Activated CD4-positive, alpha-beta memory T cell treated with anti-CD3 and anti-CD28 coated beads for 36 hours (primary cell): Measurements from ENCODE around the gene GFOD2. TPM values are rescaled to one million over a fixed set of nuclear protein-coding genes. Genes with fewer than 3 reads are reported as not detected.
A peak's percentile ranks its signal among the peaks of the same experiment; 100 is the strongest.

Experiments
- CTCF ChIA-PET: fragments of 350-600 bp; sonication (Branson Sonifier 250); formaldehyde crosslinking; loops from one replicate; lab custom pipeline; 2021; ENCODE audit warnings: antibody characterized with exemption, inconsistent platforms; lab: Charles Lee
- POLR2A ChIA-PET: fragments of 350-600 bp; sonication (Branson Sonifier 250); formaldehyde crosslinking; loops from one replicate; lab custom pipeline; 2021; ENCODE audit warnings: antibody characterized with exemption; lab: Charles Lee
- DNase-seq: peaks from one replicate; pipeline ENCODE4 v3.0.0-alpha.2; 2020
- H3K27ac Mint-ChIP-seq: one replicate; pipeline ENCODE4 v1.8.0; 2021; ENCODE audit warnings: mixed read lengths
- H3K27me3 Mint-ChIP-seq: one replicate; pipeline ENCODE4 v1.8.0; 2021; ENCODE audit warnings: mixed read lengths
- H3K36me3 Mint-ChIP-seq: one replicate; pipeline ENCODE4 v1.8.0; 2021; ENCODE audit warnings: mixed read lengths
- H3K4me1 Mint-ChIP-seq: one replicate; pipeline ENCODE4 v1.8.0; 2021; ENCODE audit warnings: low read depth, mixed read lengths
- H3K4me3 Mint-ChIP-seq: one replicate; pipeline ENCODE4 v1.8.0; 2021; ENCODE audit warnings: mild to moderate bottlenecking, mixed read lengths
- H3K9me3 Mint-ChIP-seq: one replicate; pipeline ENCODE4 v1.8.0; 2021; ENCODE audit warnings: mixed read lengths
- intact Hi-C: fragments of 100-400 bp; cut with micrococcal nuclease; formaldehyde crosslinking; loops from one replicate; pipeline ENCODE4 v1.15.1; 2023
- total RNA-seq, 2 experiments: library from RNA; stranded (reverse); gene quantifications; one replicate each; pipeline ENCODE4 v1.2.3, GENCODE V29; 2021

Gene GFOD2
- total RNA-seq, 2 experiments from 2014 or later: 12.6 to 13.7 TPM

DNA sequence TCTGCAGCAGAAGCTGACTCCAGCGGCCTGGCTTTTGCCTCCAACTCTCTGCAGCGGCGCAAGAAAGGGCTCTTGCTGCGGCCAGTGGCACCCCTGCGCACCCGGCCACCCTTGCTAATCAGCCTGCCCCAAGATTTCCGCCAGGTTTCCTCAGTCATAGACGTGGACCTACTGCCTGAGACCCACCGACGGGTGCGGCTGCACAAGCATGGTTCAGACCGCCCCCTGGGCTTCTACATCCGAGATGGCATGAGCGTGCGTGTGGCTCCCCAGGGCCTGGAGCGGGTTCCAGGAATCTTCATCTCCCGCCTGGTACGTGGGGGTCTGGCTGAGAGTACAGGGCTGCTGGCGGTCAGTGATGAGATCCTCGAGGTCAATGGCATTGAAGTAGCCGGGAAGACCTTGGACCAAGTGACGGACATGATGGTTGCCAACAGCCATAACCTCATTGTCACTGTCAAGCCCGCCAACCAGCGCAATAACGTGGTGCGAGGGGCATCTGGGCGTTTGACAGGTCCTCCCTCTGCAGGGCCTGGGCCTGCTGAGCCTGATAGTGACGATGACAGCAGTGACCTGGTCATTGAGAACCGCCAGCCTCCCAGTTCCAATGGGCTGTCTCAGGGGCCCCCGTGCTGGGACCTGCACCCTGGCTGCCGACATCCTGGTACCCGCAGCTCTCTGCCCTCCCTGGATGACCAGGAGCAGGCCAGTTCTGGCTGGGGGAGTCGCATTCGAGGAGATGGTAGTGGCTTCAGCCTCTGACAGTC lies 57.0 kb downstream of the GFOD2 start:
- Mint-ChIP-seq H3K4me1 (peaks cover 32% of the 10 kb centered on the region), H3K27ac (no peak overlapping the region), H3K9me3 (no peaks in the 10 kb centered on the region), H3K36me3 (peaks cover 10% of the 10 kb centered on the region), H3K4me3 (peak overlapping the region; percentile 86), H3K27me3 (no peaks in the 10 kb centered on the region)
- POLR2A ChIA-PET: interaction anchor here (1.1 kb wide), 1 partner anchor 18 kb away, joined by 4 read pairs; the partner anchor contains the start of gene CARMIL2
- no peak for DNase-seq
- intact Hi-C loops: loop anchor here (5.0 to 10.0 kb wide), 4 partner anchors 115 to 1673 kb away; partner anchors contain the start of genes CENPT, COG8, FHOD1 and NIP7
- CTCF ChIA-PET: interaction anchor here (1.2 to 3.8 kb wide), 5 partner anchors 17 to 179 kb away, joined by 3 to 43 read pairs (median 7); partner anchors contain the start of gene CARMIL2

DNA sequence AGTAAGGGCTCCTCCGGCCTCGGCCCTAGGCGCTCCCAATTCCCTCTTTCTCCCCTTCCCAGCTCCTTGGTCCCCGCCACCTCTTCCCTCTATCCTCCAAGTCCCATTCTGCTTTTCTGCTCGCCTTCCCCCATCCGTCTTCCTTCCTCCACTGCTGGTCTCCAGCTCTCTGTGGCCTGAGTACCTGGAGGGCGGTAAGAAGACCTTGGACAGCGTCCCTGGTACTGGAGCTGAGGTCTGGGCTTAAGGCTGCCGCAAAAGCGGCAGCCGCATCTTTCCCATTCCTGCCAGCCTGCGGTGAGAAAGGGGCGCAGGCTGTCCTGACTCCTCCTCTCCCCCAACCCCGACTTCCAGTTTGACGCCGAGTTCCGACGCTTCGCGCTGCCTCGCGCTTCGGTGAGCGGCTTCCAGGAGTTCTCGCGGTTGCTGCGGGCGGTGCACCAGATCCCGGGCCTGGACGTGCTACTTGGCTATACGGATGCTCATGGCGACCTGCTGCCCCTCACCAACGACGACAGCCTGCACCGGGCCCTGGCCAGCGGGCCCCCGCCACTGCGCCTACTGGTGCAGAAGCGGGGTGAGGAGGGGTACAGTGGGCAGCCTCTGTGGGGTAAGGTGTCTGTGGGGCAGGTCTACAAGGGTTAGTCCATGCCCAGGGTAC lies 57.9 kb downstream of the GFOD2 start:
- ChIA-PET CTCF (interaction anchor here (3.8 to 5.8 kb wide), 2 partner anchors 16 to 139 kb away, joined by 43 to 64 read pairs; partner anchors contain the start of gene CARMIL2), POLR2A (interaction anchor here (4.7 kb wide), 1 partner anchor 99 kb away, joined by 32 read pairs; the partner anchor contains the start of gene CTCF)
- DNase-seq: peak; percentile 51
- Mint-ChIP-seq H3K27ac (peak overlapping the region; percentile 74), H3K9me3 (no peaks in the 10 kb centered on the region), H3K4me3 (peak overlapping the region; percentile 86), H3K4me1 (peaks cover 31% of the 10 kb centered on the region), H3K36me3 (peaks cover 10% of the 10 kb centered on the region), H3K27me3 (no peaks in the 10 kb centered on the region)
- intact Hi-C loops: loop anchor here (5.0 to 10.0 kb wide), 4 partner anchors 114 to 1674 kb away; partner anchors contain the start of genes CENPT, COG8, FHOD1 and NIP7

DNA sequence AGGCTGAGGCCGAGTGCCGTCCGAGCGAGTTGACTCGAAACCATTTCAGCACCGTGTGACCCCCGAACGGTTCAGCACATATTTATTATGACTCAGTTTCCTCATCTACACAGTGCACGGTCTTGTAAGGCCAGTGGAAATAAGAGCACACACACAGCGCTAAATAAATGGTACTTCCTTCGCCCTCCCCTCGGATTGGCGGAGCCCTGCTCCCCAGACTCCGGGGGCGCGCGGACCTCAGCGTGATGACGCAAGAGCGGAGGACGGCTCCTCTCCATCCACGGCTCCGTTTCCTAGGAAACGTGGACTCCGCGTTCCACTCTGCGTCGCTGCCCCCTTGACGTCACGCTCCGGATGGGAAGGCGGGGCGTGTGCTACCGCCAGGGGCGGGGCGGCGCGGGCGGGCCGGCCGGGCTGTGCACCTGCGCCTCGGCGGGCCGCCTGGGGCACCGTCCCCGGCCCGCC lies 58.5 kb downstream of the GFOD2 start, which contains the start of gene PARD6A:
Gene PARD6A, plus strand, starts transcription at position 397 of the 465 bp plus-strand sequence. CDS start 79 bp downstream, outside the sequence.
- intact Hi-C loops: loop anchor here (1.0 to 10.0 kb wide), 7 partner anchors 98 to 1674 kb away; partner anchors contain the start of genes ATP6V0D1, CENPT, COG8 and CTCF
- Mint-ChIP-seq H3K36me3 (peaks cover 13% of the 10 kb centered on the region), H3K9me3 (no peaks in the 10 kb centered on the region), H3K27ac (peak within 1 kb of the TSS; percentile 87), H3K4me3 (peak within 1 kb of the TSS; percentile 86), H3K27me3 (no peaks in the 10 kb centered on the region), H3K4me1 (peaks cover 27% of the 10 kb centered on the region)
- peak; percentile 98 for DNase-seq
- CTCF ChIA-PET: interaction anchor here (1.0 to 5.8 kb wide), 5 partner anchors 9 to 139 kb away, joined by 4 to 64 read pairs (median 23); partner anchors contain the start of gene CARMIL2
- POLR2A ChIA-PET: interaction anchor here (0.7 to 4.7 kb wide), 9 partner anchors 10 to 180 kb away, joined by 3 to 32 read pairs (median 4); partner anchors contain the start of genes ATP6V0D1, CARMIL2 and CTCF

DNA sequence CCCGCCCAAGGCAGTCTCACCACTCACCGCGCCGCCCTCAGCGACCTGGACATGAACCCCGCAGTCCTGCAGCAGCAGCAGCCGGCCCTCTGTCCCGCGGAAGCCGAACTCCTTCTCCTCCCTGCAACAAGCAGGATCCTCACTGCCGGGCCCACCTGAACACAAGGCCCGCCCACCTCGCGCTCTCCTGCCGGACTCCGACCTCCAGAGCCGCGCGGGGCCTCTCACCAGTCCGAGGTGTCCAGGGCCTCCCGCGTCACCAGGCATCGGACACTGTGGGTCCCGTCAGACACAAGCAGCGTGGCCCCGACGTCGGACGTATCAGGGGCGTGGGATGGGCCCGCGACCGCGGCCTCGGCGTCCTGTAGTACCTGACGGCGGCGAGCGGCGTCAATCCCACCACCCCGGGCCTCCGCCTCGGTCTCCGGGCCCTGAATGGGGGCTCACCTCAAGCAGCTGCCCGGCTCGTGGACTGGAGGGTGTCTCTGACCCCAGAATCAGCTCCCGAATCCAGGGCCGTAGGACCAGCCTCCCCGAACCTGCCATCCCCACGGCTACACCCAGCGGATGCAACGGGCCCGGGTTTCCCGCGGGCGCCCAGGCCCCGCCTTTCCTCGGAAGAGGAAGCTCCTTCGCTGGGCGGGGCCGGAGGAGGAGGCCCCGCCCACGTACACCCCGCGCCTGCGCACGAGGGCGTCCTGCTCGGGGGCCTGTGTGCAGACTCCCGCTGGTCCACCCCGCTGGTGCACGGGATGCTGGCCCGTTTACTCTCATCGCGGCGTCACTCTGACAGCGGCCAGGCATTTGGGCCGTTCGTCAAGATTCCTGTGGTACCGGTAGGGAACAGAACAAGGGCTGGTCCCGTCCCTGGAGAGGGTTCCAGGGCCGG lies 59.2 kb downstream of the GFOD2 start, which contains the start of gene ACD:
Gene ACD, minus strand, starts transcription at position 586 of the 889 bp plus-strand sequence. Its CDS starts 40 bp downstream, at position 546.
- intact Hi-C loops: loop anchor here (1.0 to 10.0 kb wide), 7 partner anchors 98 to 1675 kb away; partner anchors contain the start of genes ATP6V0D1, CENPT, COG8 and CTCF
- H3K9me3 Mint-ChIP-seq: no peaks in the 10 kb centered on the region
- H3K27me3 Mint-ChIP-seq: no peaks in the 10 kb centered on the region
- H3K36me3 Mint-ChIP-seq: peaks cover 17% of the 10 kb centered on the region
- POLR2A ChIA-PET: interaction anchor here (0.7 to 4.7 kb wide), 12 partner anchors 9 to 179 kb away, joined by 3 to 32 read pairs (median 4); partner anchors contain the start of genes ATP6V0D1, CARMIL2 and CTCF
- CTCF ChIA-PET: interaction anchor here (1.0 to 5.8 kb wide), 5 partner anchors 8 to 138 kb away, joined by 4 to 64 read pairs (median 23); partner anchors contain the start of gene CARMIL2
- H3K4me1 Mint-ChIP-seq: peaks cover 24% of the 10 kb centered on the region
- H3K27ac Mint-ChIP-seq: peak within 1 kb of the TSS; percentile 87
- peak; percentile 95 for DNase-seq
- peak within 1 kb of the TSS; percentile 86 for H3K4me3 Mint-ChIP-seq

DNA sequence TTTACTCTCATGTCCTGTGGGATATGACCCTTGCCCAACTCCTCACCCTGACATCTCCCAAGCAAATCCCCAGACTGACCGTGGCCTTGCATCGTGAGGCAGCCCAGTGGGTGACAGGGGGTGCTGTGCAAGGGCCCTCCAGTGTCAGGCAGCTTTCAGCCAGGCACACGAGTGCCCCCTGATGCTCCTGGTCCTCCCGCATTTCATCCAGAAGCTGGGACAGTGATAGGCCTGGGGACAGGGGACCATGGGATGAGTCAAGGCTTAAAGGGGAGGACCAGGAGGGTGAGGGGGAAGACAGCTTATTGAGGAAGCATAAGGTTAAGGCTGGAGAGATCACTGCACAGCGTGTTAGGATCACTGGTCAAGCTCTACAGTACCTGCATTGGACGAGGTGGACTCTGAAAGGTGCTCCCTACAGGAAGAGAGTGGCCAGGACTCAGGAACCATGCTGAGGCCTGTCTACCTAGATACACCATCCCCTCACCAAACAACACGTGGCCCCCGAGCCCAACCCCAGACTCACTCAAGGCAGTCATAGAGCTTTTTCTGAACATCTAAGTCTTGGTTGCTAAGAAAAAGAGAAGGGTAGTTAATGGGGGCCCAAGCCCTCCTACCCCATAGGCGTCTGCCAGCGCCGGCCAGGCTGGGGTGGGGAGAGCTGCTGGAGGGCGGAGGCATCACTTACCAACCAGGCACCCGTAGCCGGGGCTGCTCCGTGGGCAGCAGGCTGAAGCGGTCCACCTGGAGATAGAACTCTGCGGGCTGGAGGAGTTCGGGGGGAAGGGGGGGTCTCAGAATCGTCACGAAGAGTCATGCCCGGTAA lies 60.1 kb downstream of the GFOD2 start:
- H3K4me3 Mint-ChIP-seq: peak overlapping the region; percentile 86
- POLR2A ChIA-PET: interaction anchor here (1.2 to 4.7 kb wide), 6 partner anchors 14 to 108 kb away, joined by 3 to 32 read pairs (median 4); partner anchors contain the start of genes CARMIL2 and CTCF
- CTCF ChIA-PET: interaction anchor here (1.0 to 5.8 kb wide), 7 partner anchors 7 to 138 kb away, joined by 4 to 64 read pairs (median 7); partner anchors contain the start of genes CARMIL2 and CTCF
- H3K36me3 Mint-ChIP-seq: peaks cover 13% of the 10 kb centered on the region
- no peaks in the 10 kb centered on the region for H3K27me3 Mint-ChIP-seq
- H3K4me1 Mint-ChIP-seq: peaks cover 24% of the 10 kb centered on the region
- no peaks in the 10 kb centered on the region for H3K9me3 Mint-ChIP-seq
- intact Hi-C loops: no loop called here
- no peak for DNase-seq
- H3K27ac Mint-ChIP-seq: peak overlapping the region; percentile 87

DNA sequence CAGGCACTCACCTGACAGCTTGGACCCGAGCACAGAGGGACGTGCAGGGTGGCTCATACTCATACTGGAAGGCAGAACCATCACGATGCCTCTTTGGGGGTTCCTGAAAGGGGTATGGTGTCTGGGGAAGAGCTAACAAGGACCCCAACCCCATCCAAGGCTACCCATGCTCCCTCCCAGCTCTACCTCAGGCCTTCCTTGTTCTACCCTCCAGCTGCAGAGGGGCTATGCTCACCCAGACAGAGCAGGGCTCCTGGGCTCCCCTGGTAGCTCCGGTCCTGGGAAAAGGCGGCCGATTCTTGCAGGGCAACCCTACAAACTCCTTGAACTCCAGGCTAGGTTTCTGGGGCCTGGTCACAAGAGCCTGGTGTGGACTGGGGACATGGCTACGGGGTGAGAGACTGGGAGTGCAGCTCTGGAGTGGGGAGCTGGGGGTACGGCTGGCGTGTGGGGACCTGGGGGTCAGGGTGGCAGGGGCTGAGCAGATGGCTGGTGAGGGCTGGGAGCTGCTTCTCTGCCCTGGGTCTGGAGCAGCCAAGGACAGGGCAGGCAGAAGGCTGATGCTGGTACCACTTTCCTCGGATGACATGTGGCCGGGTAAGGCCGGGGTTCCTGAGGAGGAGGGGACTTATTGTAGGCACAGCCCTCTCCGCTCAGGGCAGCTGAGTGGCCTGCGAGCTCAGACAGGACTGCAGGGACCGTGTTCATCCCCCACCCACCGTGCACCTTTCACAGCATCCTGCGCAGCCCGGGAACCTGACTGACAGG lies 61.2 kb downstream of the GFOD2 start:
- no peak overlapping the region for H3K27ac Mint-ChIP-seq
- peaks cover 24% of the 10 kb centered on the region for H3K4me1 Mint-ChIP-seq
- peak overlapping the region; percentile 23 for H3K4me3 Mint-ChIP-seq
- H3K36me3 Mint-ChIP-seq: peaks cover 13% of the 10 kb centered on the region
- CTCF ChIA-PET: interaction anchor here (1.0 to 5.8 kb wide), 6 partner anchors 9 to 137 kb away, joined by 4 to 64 read pairs (median 9); partner anchors contain the start of genes CARMIL2 and CTCF
- H3K27me3 Mint-ChIP-seq: no peaks in the 10 kb centered on the region
- H3K9me3 Mint-ChIP-seq: no peaks in the 10 kb centered on the region
- POLR2A ChIA-PET: interaction anchor here (1.4 to 4.7 kb wide), 3 partner anchors 10 to 96 kb away, joined by 4 to 32 read pairs (median 23); partner anchors contain the start of genes CARMIL2 and CTCF
- intact Hi-C loops: no loop called here
- no peak for DNase-seq

DNA sequence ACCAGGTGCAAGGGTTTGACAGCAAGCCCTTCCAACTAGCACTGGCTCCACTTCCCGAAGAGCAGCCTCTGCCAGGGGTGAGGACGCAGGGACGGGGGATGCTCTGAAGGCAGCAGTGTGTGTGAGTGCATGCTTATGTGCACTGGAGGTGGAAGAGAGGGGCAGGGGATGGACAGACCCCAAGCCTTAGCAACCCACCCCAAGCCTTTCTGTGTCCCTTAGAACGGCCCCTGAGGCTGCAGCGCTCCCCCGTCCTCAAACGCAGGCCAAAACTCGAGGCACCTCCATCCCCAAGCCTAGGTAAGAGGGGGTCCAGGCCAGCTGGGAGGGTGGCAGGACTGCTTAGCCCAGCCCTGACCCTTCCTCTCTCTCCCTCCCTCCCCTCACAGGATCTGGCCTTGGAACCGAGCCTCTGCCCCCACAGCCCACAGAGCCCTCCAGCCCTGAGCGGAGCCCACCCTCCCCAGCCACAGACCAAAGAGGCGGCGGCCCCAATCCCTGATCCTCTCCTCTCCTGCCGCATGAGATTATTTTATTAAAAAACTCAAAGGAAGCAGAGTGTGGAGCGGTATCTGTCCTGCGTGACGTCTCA lies 62.0 kb downstream of the GFOD2 start:
- peaks cover 26% of the 10 kb centered on the region for H3K4me1 Mint-ChIP-seq
- ChIA-PET POLR2A (interaction anchor here (1.4 to 4.7 kb wide), 3 partner anchors 10 to 95 kb away, joined by 4 to 32 read pairs (median 23); partner anchors contain the start of genes CARMIL2 and CTCF), CTCF (interaction anchor here (1.0 to 5.8 kb wide), 5 partner anchors 10 to 136 kb away, joined by 3 to 64 read pairs (median 11); partner anchors contain the start of gene CARMIL2)
- H3K27ac Mint-ChIP-seq: no peak overlapping the region
- H3K36me3 Mint-ChIP-seq: peaks cover 16% of the 10 kb centered on the region
- no peaks in the 10 kb centered on the region for H3K9me3 Mint-ChIP-seq
- H3K27me3 Mint-ChIP-seq: no peaks in the 10 kb centered on the region
- H3K4me3 Mint-ChIP-seq: no peak overlapping the region
- intact Hi-C loops: no loop called here
- no peak for DNase-seq

DNA sequence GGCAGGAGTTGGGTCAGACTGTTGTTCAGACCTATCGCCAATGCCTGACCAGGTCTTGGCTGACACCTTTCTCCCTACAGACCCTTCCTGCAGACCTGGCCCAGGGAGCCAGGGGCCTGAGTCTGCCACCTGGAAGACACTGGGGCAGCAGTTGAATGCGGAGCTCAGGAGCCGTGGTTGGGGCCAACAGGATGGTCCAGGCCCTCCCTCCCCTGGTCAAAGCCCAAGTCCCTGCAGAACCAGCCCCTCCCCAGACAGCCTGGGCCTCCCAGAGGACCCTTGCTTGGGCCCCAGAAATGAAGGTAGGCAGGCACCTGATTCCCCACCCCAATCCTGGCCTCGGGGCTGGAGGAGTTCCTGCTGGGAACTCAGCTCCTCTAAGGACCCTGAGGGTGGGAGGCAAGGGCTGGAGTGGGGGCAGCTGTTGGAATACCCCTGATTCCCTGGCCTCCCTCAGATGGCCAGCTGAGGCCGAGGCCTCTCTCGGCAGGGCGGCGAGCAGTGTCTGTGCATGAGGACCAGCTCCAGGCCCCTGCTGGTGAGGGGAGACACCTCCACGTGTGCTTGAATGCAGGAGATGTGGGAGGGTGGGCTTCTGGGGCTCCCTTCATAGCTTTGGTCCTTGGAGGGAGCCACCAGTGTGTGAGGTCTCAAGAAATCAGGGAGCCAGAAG lies 62.6 kb downstream of the GFOD2 start:
- peaks cover 23% of the 10 kb centered on the region for H3K4me1 Mint-ChIP-seq
- DNase-seq: no peak
- CTCF ChIA-PET: interaction anchor here (1.0 to 5.8 kb wide), 3 partner anchors 11 to 135 kb away, joined by 3 to 64 read pairs (median 11); partner anchors contain the start of gene CARMIL2
- no peaks in the 10 kb centered on the region for H3K9me3 Mint-ChIP-seq
- intact Hi-C loops: no loop called here
- H3K4me3 Mint-ChIP-seq: no peak overlapping the region
- H3K36me3 Mint-ChIP-seq: peaks cover 21% of the 10 kb centered on the region
- no peaks in the 10 kb centered on the region for H3K27me3 Mint-ChIP-seq
- H3K27ac Mint-ChIP-seq: no peak overlapping the region
- POLR2A ChIA-PET: no interaction called here
